Thyroid gland (tissue), 4 donors: ENCODE results near the gene KLK8.

ENCODE experiments used
- POLR2A ChIP-seq, 2 donors: fragments of 450-650 bp; IDR thresholded peaks; one replicate each; pipeline ENCODE4 v1.6.1; 2017; ENCODE audit warnings: antibody characterized with exemption in 2 of 2, mild to moderate bottlenecking in 2 of 2, moderate library complexity in 1 of 2
- TF ChIP-seq, protein P1 (sequence below), 6 experiments: fragments of 200-600 bp in 3 of 6; fragments of 450-650 bp in 3 of 6; sonication (generic) in 3 of 6; IDR thresholded peaks; one replicate each; pipeline ENCODE4 v1.5.1; 2016 to 2019; ENCODE audit warnings: antibody characterized with exemption in 6 of 6, mild to moderate bottlenecking in 2 of 6, inconsistent platforms in 1 of 6, moderate library complexity in 1 of 6

DNA sequence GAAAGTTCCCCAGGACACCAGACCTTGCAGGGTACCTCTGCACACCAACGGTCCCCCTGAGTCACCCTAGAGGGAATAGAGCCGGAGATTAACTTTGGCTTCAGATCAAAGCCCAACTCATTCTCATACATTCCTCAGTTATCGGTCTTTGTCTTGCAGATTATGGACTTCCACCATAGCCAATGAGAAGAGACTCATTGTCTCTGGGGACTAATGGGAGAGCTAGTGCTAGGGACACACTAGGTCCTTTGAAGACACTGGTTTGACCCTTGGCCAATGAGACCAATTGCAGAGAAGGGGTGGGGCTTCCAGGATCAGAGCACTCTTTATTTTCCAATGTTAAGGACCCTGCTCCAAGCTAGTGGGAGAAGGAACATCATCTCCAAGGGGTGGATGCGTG lies 23.8 kb downstream of the KLK8 start:
- TF ChIP-seq POLR2A (IDR thresholded peaks at IDR 0.05): no peak
- TF ChIP-seq, protein P1, sequence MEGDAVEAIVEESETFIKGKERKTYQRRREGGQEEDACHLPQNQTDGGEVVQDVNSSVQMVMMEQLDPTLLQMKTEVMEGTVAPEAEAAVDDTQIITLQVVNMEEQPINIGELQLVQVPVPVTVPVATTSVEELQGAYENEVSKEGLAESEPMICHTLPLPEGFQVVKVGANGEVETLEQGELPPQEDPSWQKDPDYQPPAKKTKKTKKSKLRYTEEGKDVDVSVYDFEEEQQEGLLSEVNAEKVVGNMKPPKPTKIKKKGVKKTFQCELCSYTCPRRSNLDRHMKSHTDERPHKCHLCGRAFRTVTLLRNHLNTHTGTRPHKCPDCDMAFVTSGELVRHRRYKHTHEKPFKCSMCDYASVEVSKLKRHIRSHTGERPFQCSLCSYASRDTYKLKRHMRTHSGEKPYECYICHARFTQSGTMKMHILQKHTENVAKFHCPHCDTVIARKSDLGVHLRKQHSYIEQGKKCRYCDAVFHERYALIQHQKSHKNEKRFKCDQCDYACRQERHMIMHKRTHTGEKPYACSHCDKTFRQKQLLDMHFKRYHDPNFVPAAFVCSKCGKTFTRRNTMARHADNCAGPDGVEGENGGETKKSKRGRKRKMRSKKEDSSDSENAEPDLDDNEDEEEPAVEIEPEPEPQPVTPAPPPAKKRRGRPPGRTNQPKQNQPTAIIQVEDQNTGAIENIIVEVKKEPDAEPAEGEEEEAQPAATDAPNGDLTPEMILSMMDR (IDR thresholded peaks at IDR 0.05): no peak
